Endothelial cell of hepatic sinusoid (primary cell): Measurements from ENCODE around the gene PCDHA1.

ENCODE experiments used
- in situ Hi-C: cut with HindIII; loops from 2 replicates; pipeline ENCODE4 v1.10.0; 2017; ENCODE audit warnings: low sequenced_read_pairs

The PCDHA1 gene

DNA sequence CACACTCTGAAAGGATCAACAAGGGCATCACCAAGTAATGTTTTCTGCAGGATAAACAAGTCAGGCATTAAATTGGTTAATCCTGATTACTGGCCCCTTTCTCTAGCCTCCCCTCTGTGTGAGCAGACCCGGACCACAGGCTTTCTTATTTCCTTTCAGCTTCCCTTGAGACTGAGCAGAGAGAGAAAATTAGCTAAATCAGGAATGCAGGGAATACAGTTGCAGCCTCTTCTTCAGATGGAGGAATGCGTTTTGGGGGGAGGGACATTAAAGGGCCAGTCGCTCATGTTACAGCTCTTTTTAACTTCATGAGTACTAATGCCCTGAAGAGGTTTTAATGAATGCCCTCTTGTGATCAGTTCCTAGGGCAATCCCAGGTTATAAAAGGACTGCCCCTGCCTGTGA, 200.2 kb downstream of the PCDHA1 start:
- in situ Hi-C loops: no loop called here

DNA sequence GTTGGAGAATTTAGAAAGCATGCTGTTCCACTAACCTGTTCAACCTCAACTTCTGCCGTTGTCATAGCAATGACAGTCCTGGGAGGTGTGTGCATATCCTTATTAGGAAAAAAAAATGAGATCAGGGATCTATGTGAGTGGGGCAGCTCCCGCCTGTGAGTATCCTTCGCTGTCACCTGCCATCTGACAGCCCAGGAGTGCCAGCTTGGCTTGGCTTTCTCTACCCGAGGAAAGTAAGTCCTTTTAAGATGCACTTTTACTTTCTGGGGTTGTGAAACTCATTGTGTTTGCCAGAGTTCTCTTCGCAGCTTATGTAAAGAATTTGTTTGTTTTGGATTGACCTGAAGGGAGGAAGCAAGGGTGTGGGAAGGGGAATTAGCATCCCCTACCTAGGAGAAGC, 202.2 kb downstream of the PCDHA1 start:
- in situ Hi-C loops: no loop called here

DNA sequence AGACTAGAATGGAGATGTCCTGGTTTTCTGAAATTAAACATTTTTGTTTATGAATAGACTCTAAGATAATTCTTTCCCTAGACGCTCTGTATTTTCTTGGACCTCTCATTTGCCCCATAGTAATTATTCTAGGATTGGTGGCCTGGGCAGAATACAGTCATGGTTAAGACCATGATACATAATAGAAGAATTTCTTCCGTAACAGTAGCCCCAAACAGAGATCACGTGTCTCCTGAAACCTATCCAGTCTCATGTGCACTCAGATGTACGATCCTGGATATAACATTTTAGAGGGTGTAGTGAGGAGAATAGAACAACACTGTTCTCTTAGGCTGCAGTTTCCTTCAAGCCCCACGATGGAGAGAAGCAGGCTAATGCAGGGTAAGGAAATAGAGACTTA, 202.7 kb downstream of the PCDHA1 start:
- in situ Hi-C loops: no loop called here

DNA sequence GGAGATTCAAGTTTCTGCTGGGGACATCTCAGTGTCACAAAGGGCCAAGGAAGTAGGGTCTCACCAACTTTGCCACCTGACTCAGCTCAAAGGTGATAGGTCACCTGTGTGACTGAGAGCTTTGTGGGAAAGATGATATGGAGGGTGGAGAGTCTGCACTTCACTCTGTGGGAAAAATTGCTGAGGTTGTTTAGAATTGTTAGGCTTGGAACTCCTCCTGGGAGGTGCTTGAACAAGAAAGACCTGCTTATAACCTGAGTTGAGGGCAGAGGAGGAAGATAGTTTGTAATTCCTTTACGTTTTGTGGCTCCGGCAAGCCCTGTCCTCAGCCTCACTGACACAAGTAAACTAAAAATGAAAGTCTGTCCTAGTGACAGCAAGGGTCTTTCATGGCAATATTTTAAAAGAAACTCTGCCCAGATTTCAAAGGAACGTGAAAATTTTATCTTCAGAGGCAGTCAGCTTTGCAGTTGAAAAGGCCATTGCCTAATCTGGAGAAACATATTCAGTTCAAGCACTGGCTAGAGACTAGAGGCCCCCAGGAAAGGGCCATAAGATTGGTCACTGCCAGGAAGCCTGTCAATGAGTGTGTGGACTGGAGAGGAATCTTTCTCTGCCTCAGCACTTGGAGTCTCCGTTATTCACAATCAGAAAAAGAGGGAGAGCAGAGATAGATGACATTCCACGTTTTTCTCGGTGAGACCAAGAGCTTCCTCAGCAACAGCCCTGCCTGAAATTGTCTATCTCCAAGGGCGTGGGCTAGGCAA, 203.5 kb downstream of the PCDHA1 start:
- in situ Hi-C loops: no loop called here

DNA sequence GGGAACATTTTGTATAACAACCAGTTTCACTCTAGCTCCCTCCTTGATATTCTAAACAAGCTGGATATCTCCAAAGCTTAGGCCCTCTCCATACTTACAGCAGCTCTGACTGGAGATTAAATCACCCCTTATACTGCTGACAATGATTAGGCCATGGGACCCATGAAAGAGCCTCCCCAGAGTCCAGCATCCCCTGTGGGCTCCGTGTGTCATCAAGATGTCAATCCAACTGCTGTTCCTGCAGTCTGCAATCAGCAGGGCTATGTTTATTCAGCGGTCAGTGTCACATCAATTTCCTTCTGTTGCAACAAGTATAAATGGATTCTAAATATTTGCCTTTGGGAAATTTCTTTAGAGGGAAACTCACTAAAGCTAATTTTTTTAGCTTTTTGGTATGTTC, 206.9 kb downstream of the PCDHA1 start:
- in situ Hi-C loops: no loop called here

DNA sequence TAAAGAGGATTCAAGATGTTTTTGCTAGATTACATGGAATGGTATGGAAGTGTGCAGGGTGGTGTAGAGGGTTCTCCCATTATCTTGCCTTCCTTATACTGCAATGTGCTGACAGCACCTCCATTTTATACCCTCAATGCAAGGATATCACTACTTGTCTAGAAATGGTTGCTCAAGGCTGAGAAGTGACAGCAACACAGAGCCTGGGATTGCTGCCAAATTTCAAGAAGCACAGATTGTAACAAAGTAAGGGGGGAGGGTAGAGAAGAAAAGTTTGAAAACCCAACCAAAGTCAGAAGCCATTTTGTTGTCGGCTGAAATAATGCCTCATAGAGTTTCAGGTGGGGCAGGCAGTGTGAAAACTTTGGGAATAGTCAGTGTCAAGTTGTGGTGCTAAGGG, 210.1 kb downstream of the PCDHA1 start:
- in situ Hi-C loops: no loop called here

DNA sequence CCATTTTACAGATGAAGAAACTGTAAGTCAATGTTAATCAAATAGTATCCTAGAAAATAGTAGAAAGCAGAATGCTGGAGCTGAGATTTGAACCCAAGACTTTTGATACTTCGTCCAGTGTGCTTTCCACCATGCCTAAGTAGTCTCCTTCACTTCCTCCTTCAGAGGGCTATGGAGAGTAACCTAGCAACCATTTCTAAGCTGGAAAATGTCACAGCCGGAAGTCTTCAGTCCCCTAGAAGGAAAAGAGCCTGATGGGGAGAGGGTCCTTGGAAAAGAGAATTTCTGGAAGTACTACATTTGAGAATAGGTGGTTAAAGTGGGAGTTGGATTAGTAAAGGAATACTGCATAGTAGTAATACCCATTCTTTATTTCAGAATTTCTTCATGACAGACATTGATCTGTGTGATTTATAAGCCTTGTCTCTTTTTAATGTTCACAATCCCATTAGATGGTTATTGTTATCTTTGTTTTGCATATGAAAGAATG, 213.0 kb downstream of the PCDHA1 start:
- in situ Hi-C loops: no loop called here

DNA sequence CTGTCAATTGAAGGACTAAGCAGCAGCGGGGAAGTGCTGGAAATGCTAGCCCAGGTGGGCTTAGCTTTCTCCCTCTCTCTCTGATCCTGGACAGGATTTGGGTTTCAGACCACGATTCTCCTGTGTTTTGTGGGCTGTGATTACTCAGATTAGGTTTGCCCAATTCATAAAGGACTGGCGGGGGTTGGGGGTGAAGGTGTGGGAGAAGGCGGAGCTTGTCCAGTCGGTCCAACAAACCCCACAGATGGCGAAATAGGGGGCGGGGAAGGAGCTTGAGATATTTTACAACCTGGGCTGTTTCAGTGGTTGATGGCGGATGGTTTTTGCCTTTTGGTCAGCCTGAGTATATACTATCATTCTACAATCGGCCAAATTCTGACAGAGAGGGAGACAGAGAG, 215.5 kb downstream of the PCDHA1 start:
- in situ Hi-C loops: no loop called here

DNA sequence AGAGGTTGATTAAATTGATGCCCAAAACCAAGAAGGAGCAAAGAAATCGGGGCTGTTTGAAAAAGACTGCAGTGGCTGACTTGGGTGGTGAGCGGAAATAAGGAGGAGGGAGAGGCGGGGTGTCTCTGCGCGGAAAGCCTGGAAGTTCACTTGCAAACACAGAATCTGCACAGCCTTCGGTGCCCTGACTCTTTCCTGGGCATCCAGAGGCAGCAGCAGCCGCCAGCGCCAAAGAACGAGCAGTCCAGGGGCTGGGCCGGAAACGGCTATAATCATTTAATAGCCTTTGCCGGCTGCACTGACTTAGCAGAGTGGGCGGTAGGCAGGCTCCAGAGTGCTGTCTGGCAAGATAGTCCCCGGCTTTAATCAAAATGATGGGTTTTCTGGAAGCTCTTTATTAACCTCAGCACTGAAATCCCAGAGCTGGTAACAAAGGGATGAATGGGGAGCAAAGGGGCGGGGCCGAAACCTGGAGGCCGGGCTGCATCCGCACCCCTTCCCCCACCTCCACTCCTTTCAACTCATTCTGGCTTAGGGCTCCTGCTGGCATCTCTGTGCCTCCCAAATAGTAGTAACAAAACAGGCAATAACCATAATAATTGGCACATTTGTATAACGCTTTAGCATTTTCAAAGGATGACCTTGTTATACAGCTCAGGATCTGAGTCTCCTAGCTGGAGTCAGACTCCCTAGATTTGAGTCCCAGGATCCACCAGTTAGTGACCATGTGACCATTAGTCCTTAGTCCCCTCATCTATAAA, 216.1 kb downstream of the PCDHA1 start:
- in situ Hi-C loops: no loop called here

DNA sequence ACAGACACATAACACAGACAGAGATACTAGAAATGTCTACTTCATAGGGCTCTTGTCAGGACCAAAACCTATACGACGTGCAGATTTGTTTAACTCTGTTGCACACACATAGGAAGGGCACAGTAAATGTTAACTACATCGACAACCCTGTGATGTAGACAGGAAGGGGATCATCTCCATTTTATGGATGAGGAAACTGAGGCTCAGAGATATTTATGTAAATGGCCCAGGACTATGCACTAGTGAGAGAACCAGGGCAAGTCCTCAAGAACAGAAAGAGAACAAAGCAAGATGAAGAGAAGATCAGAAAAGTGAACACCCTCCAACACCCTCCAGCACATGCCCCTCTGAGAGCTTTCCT, 216.6 kb downstream of the PCDHA1 start:
- in situ Hi-C loops: no loop called here

DNA sequence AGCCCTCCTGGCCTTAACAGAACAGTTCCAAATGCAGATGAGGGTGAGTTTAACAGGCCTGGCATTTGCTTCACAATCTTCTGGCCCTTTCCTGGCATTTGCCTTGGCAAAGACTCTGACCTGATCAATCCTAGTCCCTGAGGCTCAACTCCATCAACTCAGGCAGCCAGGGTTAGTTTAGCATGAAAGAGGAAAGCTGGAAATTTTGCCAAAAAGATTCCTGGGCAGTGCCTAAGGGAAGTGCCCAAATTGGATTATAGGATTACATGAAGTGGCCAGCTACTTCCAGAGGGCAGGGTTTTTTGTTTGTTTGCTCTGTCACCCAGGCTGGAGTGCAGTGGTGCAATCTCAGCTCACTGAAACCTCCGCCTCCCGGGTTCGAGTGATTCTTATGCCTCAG, 217.1 kb downstream of the PCDHA1 start:
- in situ Hi-C loops: no loop called here

DNA sequence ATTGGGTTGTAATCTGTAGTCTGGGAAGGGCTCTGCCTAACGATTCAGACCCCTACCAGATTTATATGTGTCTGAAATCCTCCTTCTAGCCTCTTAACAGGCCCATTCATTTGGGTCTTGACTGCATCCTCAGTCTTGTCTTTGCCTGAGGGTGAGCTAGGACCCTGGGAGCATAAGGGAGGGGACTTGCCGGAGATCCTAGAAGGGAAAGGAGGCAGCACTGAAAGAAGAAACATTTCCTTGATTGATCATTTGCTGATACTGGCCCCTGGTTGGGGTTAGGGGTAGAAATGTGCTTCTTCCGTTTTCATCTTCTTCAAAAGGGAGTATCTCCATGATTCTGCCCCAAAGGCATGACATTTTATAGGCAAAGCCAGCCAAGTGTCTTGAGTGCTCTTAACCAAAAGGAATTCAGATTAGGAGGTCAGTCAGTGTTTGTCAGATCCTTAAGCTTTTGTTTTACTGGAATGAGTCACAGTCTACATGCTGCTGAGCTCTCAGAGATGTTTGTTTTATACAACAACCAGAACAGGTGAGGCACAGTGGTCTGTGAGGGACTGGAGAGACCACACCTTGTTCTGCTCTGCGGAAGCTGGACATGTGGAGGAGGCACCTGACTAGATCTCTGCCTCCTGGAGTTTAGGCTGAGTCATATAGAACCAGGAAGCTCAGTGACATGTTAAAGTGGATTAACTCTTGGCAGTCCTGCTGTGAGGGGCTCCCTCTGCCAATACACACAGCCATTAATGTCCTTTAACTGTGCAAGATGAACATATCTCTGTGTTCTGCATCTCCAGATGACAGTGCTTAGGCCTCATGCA, 218.1 kb downstream of the PCDHA1 start:
- in situ Hi-C loops: no loop called here

DNA sequence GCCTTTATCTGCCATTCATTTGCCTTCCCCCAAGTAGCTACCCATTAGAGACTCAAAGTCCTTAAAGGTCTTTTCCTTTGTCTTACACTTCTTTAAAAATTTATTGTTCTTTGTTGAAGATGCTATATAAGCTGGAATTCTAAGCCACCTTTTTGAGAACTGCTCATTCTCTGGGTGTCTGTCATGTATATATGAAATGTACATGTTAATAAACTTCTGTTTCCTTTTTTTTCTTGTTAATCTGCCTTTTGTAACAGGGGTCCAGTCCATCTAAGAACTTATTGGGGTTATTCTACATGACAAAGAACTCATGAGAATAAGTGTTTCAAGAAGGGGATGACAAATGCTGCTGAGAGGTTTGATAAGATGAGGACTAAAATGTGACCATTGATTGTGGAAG, 221.9 kb downstream of the PCDHA1 start:
- in situ Hi-C loops: no loop called here

DNA sequence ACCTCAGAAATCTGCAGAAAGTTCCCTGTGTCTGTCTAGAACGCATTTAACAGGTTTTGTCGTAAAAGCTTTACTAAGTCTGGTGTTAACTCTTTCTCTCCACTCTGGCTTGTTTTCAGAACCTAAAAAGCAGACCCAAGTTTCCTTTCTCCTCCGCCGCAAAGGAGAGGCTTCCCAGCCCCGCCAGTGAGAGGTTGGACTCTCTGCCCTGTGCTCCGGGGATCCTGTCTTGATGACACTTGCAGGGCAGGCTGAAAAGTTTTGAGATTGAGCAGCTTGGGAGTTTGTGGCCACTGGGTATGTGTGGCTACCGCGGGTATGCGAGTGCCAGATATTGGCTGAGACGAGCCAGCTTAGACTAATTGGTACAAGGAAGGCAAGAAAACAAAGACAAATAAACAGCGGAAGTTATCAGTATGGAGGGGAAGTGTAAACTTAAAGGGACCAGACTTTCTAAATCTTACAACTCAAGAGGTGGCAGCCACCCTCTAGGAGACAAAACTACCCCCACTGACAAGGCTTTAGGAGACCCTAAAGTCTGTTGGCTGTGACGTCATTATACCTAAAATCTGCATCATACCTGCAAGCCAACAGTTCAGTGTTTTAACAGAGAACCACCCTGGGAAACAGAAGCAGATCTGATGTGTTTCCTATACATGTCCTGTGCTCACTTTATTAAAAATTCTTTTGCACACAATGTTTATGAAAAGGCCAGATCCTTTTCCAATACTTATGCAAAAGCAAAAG, 224.3 kb downstream of the PCDHA1 start:
- in situ Hi-C loops: no loop called here

DNA sequence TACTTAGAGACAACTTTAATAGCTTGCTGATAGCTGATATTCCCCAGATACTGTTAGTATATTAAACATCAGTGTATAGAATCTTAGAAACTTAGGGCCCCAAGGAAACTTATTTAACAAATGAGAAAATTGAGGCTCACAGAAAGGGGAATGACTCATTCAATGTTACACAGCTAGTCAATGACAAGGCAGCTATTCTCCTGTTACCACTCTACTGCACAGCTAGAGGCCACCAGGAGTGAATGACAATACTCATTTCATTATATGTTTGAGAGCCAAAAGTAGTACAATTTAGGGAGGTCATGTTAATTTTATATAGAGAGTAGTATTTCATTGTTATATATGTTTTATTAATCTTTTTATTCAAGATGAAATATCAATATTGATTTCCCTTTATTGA, 232.0 kb downstream of the PCDHA1 start:
- in situ Hi-C loops: no loop called here

DNA sequence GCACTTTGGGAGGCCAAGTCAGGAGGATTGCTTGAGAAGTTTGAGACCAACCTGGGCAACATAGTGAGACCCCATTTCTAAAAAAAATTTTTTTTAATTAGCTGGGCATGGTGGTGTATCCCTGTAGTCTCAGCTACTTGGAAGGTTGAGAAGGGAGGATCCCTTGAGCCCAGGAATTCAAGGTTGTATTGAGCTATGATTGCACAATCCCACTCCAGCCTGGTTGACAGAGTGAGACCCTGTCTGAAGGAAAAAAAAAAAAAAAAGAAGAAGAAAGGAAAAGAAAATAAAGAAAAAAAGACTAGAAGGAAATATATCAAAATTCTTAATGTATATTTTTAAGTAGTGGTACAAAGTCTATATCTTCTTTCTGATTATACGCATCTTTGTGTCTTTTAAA, 236.4 kb downstream of the PCDHA1 start:
- in situ Hi-C loops: no loop called here

DNA sequence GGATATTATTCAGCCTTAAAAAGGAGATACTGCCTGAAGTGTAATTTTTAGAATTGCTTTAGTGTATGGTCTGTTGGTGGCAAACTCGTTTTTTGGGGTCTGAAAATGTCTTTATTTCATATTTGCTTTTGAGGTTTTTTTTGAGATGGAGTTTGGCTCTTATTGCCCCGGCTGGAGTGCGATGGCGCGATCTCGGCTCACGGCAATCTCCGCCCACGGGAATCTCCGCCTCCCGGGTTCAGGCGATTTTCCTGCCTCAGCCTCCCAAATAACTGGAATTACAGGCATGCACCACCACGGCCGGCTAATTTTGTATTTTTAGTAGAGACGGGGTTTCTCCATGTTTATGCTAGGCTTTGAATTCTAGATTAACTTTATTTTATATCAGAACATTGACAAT, 245.1 kb downstream of the PCDHA1 start:
- in situ Hi-C loops: no loop called here

DNA sequence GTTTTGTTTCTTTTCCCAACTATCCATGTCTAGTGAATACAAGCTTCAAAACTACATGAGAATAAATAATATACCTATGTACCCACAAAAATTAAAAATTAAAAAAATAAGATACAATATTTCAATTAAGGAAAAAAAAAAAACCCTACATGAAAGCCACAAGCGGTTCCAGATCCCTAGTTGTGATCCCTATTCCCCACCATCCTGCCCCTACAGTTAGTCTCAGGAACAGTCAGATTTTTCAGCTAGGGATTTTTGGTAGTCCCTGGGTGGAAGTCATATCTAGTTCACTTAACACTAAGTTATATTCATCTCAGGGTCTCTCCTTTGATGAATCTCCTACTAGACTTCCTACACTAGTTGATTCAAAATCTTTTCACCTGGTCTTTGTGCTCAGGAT, 246.7 kb downstream of the PCDHA1 start:
- in situ Hi-C loops: no loop called here

DNA sequence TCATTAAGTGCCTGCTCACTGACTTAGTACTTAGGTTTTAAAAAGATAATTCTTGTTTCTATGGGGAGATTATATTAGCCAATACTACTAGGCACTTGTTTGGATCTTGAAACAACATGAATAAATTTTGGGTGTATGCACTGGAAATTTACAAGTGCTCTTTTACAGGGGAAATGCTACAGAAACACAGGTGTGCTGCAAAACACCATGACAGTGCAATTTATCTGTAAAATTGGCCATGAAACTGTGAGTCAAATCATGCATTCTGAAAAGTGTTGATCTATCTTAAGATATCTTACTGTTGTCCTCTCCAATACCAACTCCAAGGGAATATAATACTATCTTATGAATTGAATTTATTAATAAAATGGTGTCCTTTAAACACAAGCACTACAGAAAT, 253.1 kb downstream of the PCDHA1 start:
- in situ Hi-C loops: no loop called here

DNA sequence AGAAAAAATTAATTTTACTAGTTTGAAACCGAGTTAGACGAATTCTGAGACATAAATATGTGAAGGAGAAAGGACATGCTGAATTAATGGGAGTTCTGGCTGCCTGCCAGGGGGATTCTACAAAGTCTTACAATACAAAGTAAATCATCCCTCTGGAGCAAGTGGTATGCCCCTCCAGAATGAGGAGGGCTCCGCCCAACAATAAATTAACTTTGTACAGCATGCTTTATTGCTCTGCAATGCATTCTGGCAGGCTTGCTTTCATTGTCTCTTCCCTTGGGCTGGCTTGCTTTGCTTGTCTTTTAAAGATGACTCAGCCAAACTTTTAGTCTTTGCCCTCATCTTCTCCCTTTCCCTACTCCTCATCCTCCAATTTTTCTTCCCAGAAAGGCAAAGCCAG, 253.6 kb downstream of the PCDHA1 start:
- in situ Hi-C loops: no loop called here
